HG02763 (cell line): Measurements from ENCODE around the gene VDAC1.
A peak's percentile ranks its signal among the peaks of the same experiment; 100 is the strongest.
"Not testable (repeated sequence)": the region's sequence is repeated elsewhere in the genome, so short reads cannot be mapped to it uniquely, and the experiment has no call there.

Experiments
- ATAC-seq: cut with Tn5 transposase; IDR thresholded peaks from one replicate; pipeline ENCODE4 v1.9.1; 2021; ENCODE audit warnings: mild to moderate bottlenecking, moderate library complexity; ENCODE audit not compliant: unreplicated experiment

The VDAC1 gene, protein sequence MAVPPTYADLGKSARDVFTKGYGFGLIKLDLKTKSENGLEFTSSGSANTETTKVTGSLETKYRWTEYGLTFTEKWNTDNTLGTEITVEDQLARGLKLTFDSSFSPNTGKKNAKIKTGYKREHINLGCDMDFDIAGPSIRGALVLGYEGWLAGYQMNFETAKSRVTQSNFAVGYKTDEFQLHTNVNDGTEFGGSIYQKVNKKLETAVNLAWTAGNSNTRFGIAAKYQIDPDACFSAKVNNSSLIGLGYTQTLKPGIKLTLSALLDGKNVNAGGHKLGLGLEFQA

DNA sequence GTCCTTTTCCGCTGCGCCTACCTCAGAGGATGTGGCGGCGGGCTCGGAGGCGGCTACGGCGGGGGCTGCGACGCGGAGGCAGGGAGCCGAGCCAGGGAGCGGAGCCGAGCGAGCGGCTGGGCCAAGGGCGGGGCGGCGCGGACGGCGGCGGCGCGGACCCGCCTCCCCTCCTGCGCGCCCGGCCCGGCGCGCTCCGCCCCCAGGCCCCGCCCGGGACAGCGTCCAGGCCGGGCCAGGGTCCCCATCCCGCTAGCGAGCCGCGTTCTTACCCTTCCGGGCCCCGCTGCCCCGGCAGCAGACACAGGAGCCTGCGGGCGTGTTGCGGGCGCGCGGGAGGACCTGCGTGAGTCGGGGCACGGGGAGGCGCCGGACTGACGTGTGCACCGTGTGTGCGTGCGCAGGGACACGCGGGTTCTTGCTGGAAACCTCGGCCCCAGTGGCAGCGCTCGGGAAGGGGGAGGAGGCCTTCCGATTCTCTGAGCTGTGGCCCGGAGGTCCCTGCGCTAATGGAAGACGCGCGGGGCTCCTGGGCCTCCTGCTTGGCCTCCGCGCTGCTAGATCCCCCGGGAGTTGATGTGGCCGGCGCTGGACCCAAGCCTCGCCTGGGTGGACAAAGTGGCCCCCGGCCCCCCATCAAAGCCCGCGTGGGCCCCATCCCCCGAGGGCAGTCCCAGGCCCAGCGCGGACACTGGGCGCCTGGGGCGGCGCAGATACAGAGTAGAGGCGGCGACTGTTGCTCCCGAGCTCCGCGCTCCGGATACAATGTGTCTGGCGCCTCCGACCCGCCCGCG, at the start of gene VDAC1:
Gene VDAC1, minus strand, starts transcription at position 350 of the 791 bp plus-strand sequence. CDS start 11,963 bp downstream, outside the sequence.
- peak; percentile 69 for ATAC-seq

DNA sequence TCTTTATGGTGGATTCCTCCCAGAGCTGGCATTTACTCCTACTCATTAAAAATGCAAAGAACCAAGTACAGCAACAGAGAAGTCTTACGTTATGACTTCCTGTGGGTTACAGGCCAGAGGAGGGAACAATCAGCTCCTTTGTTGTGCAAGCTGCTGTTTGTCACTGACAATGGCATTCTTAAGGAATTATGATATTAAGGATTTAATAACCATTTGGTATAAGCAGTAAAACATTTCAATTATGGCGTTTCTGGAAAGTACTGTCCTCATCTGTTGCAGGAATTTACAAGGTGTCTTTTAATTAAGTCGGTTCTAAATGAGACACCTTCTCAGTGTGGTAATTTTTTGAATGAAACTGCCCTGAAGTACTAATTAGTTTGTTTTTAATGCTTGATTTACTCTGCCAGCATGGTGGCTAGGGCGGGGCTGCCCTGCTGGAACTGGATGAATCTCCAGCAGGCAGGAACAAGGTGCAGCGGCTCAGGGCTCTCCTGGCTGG, 49.1 kb upstream of the VDAC1 start:
- no peak for ATAC-seq

DNA sequence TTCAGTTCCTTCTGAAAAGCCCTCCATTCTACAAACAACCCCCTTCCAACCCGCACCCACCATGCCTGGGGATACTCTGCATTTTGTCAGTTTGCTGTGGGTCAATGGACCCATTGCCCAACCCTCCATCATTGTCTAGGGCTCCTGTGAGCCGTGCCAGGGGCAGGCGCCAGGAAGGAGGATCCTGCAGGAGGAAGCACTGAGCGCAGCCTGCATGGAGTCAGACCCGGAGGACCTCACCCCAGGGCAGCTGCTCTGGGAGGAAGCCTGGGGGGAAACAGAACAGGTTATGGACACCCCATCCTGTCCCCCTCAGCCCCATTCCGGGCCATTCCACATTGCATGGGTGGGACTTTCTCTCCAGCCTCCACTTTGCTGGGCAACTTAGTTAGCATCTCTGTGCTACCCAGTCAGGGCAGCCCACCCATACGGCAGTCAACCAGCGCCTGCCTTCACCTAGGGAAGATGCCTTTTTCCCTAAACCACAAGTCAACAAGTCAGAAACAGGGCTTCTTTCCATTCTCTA, 48.6 kb upstream of the VDAC1 start:
- no peak for ATAC-seq

DNA sequence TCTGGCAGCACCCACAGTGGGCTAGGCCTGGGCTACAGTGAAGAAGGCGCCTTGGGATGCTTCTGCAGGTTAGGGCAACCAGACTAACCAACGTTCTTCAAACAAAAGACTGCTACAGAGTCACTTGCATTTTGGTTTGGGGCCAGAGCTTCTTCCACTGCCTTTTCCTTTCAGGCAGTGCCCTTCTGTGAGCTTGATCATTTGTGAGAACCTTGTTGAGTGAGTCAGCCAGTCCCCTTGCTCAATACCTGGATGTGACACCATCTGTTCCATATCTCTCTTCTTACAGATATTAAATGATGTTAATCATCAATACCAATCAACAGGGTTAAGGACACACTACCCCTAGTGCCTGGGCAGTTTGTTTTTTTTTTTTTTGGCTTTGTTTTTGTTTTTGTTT, 46.5 kb upstream of the VDAC1 start:
- no peak for ATAC-seq

DNA sequence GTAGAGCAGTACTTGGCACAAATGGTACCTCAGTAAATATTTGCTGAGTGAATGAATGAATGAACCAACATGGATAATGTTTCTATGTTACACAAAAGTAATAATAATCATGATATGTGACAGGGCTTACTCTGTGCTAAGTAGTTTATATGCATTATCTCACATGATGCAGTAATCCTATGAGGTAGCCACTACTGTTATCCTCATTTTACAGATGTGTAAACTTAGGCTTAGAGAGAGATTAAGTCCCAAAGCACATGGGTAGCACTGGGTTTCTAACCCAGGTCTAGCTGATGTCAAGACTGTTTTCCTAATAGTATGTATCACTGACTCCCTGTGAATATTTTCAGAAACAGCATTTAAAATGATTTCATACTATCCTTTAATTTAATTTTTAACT, 44.1 kb upstream of the VDAC1 start:
- no peak for ATAC-seq

DNA sequence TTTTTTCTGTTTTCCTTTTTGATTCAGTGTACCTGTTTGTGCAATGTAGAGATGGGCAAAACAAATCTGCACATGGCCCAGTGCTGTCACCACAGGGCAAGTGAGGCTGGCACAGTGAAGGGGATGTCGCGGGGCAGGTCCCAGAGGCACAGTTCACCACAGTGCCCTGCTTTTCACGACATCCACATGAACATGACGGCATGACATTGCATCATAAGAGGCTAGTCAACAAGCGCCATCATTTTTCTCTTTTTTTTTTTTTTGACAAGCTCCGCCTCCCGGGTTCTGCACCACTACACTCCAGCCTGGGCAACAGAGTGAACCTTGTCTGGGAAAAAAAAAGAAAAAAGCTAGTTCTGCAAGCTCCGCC, 42.9 kb upstream of the VDAC1 start:
- no peak for ATAC-seq

DNA sequence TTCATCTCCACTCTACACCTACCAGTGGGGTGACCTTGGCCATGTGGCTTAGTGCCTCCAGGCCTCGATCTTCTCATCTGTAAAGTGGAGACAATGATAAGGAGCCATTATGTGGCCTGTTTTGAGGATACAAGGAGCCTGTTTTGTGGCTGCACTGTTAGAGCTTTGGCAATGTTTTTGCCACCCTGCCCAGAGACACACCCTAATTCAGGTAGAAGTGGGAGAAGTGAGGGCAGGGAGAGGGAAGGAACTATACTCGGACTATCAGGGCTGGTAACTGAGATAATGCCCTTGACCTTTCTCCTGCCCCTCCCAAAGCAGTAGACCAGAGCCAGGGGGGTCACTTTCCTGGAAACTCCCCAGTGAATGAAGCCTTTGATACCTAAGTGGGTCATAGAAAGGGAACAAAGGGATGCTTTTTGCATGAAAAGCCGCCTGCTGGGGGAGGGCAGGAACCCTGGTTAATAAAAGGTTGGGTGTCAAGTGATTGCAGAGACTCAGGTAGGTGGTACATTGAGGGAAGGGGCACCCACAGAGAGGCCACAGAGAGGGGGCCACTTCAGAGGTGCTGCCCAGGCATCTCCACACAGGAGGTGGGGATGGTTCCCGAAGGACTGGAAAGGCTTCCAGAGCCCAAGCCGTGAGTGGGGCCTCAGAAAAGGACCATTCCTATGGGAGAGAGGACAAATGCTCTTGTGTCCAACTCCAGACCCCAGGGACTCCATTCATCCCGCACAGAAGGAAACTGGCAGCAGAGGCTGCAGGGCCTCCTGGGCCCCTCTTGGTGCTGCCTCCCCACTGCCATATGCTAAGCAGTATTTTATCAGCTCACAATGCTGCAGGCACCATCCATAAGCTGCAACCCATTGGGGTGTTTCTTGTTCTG, 42.3 kb upstream of the VDAC1 start:
- no peak for ATAC-seq

DNA sequence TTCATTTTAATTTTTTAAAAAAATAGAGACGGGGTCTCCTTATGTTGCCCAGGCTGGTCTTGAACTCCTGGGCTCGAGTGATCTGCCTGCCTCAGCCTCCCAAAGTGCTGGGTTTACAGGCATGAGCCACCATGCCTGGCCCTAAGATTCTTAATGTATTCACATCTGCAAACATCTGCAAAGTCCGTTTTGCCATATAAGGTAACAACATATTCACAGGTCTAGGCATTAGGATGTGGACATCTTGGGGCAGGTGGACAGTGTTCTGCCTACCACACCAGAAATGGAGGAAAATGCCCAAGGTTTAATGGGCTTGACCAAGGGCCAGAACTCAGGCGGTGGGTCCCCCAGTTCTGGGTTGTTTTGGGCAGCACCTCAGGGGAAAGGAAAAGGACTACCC, 41.6 kb upstream of the VDAC1 start:
- ATAC-seq: no peak

DNA sequence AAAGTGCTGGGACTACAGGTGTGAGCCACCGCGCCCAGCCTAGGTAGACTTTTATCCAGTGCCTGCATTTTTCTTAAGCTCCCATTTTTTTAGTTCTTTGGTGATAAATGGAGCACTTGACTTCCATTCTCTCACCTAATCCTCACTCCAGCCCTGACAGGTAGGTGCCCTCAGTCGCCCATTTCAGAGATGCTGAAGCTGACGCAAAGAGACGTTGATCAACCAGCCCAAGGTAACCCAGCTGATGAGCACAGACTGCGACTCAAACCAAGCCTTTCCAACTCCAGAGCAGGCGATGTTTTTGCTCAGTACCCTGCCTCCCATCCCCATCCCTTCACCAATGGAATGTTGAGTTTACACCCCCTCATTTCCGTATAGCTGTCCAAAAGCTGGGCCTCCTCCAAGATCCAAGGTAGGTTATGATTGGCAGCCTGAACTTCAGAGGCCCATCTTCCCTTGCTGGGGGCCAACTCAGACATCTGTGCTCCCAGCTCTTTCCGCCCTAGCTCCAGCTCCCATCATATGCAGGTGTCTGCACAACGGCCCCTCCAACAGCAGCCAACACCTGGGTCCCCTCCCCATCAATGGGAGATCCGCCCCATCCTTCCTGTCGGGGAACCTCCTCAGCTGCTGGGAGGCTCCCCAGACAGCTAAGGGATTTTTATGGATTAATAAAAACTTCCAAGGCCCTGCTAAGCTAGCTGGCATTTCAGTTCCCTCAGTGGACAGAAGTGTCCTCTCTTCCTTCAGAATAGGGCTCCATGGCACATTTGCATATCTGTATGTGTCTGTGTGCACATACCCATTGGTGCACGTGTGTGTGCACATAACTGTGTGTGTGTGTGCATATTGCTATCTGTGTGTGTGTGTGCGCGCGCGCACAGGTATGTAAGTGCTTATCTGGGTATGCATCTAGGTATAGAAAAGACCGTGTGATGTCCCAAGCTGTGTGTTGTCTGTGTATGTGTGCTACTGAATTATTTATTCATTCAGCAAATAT, 39.3 kb upstream of the VDAC1 start:
- ATAC-seq: no peak

DNA sequence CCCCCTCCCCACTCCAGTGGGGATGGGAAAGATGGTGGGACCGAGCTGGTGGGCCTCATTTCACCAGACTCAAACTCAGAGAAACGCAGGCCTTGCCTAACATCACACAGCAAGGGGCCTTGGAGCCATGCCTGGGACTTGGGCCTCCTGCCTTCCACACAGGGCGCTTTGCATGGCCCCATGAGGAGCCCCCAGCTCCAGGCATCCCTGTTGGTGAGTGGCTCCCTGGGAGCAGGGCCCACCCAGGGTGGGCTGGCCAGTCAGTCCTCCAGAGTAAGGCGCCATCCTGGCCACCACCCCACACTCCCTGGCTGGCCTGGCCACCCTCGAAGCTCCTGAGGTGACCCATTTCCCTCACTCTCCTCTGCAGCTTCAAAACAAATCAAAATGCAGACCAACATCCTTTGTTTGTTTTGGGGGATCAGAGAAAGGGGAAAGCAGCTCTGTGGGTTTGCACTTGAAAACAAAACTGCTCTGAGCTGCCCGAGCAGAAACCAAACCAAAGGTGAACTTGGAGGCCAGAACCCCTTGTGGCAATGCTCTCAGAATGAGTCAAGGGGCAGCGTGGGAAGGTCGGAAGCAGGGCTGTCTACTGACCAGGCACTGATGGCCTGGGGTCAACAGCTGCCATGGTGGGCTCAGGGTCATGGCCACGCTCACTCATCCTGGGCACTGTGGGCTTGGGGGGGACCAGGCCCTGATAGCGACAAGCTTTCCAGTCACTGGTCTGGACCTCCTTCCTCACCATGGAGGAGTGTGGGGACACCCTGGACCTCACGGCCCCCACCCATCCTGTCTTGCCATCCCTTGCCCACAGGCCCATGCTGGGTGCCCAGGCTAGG, 37.0 kb upstream of the VDAC1 start:
- ATAC-seq: no peak

DNA sequence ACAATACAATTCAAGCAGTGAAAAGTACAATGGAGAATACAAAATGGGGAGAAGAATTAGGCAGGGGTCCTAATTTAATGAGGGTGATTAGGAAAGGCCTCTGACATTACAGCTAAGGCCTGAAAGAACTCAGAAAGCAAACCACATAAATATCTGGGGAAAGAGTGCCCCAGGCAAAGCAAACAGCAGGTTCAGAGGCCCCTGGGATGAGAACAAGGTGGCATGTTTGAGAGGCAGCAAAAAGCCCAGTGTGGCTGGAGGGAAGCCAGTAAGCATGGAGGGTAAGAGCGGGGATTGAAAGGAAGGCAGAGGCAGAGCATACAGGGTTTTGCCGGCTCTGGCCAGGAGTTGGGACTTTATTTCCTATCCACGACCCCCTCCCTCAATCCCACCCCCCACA, 33.4 kb upstream of the VDAC1 start:
- ATAC-seq: no peak

DNA sequence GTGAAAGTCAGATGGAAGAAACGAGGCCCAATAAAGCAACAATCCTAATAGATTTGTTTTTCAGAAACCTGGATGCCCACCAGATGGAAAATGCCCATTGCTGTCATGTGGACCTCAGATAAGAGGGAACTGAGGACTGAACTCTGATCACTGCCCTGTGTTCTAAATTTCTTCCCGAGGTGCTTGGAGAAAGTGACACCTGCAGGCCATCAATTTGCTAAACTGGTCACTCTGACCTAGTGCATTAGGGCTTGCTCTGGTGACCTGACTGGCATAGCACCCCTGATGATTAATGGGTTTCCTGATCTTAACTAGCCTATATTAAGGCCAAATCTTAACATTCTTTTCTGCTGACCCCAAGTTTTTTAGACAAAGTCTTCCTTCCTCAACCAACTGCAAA, 32.4 kb upstream of the VDAC1 start:
- ATAC-seq: no peak

DNA sequence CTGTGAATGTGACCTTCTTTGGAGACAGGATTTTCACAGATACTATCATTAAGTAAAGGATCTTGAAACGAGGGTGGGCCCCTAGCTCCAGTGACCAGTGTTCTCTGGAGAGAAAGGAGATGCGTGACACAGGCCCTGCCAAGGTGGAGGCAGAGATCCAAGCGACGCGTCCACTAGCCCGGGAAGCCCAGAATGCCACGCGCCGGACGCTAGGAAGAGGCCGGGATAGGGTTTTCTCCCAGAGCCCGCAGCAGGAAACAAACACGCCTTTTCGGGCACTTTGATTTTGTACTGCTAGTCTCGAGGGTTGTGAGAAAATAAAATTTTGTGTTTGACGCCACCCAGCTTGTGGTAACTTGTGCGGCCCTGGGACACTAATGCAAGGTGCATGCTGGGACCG, 29.6 kb upstream of the VDAC1 start:
- ATAC-seq: no peak

DNA sequence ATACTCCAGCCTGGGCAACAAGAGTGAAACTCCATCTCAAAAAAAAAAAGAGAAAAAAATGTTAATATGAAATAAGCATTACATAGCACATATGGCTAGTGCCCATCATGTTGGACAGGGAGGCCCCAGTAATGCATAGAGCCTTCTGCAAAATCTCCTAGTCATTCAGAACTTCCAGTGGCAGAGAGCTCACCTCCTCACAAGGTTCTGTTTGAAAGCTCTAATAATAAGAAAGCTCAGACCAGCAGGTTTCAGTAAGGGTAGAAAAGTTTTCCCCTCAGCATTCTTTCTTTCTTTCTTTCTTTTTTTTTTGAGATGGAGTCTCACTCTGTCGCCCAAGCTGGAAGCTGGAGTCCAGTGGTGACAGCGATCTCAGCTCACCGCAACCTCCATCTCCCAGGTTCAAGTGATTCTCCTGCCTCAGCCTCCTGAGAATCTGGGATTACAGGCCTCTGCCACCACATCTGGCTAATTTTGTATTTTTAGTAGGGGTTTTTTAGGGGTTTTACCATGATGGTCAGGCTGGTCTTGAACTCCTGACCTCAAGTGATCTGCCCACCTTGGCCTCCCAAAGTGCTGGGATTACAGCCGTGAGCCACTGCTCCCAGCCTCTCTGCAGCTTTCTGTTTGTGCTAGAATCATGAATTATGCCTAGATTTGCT, 25.7 kb upstream of the VDAC1 start:
- ATAC-seq: not testable (repeated sequence)

DNA sequence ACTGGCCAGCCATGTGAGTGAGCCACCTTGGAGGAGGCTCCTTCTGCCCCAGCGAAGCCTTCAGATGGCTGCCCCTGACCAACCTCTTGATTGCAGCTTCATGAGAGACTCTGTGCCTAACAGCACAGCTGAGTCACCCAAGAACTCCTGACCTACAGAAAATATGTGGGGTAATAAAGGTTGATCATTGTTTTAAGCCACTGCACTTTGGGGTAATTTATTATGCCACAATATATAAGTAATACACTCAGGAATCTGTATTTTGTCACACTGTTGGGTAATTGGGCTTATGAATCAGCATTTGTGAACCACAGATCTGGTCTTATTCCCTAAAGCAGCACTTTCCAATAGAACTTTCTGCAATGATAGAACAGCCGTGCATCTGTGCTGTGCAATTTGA, 24.4 kb upstream of the VDAC1 start:
- no peak for ATAC-seq

DNA sequence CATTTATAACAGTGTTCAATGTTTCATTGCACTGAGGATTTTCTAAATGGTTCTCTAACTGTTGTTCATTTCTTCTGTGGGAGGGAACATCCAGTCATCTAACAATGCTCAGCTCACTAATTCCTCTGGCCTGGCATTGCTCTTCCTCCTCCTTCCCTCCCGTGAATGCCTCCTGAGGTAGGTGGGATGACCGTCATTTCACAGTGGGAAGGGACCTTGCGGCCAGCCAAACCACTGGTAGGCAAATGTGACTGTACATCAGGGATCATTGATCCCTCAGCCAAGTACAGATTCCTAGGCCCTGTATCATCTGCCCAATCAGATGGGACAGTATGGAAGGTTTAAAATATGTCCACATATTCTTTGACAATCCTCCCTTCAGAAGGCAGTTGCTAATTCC, 23.7 kb upstream of the VDAC1 start:
- ATAC-seq: no peak

DNA sequence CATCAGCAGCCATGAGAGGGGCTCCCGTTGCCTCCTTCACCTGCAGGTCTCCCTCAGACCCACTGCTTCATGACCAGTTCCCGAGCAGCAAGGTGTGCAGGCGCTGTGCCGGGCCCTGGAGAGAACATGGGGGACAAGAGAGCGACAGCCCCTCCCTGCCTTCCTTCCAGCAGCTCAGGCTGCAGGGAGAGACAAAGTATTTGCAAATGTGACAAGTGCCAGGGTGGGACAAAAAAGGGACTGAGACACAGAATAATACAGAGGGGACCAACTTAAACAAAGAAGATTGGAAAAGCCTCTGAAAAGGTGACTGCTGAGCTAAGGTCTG, 22.5 kb upstream of the VDAC1 start:
- no peak for ATAC-seq

DNA sequence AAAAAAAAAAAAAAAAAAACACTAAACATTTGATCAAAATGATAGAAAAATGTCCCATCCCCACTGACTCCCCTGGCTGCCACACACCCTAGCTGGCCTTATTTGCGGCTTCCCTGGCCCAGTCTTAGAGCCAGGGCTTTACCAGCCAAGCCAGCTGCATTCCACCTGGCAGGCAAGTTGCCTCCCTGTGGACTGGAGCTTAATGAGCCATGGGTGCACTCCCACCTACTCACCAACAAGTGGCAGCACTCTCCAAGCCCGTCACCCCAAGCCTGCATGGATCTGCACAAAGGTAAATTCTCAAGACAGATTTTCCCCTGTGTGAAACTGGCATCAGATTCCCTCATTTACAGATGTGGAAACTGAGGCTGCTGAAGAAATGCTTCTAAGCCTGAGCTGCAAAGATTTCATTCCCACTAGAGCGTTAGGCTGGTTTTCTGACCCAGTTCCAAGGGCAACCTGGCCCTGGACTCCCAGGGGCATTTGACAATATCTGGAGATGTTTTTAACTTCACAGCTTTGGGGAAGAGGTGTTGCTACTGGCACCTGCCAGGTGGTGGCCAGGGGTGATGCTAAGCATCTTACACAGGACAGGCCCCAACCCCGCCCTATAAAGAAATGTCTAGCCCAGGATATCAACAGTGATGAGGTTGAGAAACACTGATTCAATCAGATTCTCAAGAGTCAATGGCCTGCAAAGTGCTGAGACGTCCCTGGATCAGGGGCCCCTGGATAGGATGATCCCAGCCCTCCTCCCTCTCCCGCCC, 21.9 kb upstream of the VDAC1 start:
- ATAC-seq: no peak
